Vein endothelial cell (primary cell): Measurements from ENCODE around the gene PHLDB1. TPM values are rescaled to one million over a fixed set of nuclear protein-coding genes. Genes with fewer than 3 reads are reported as not detected.

Experiments used
- small RNA-seq: library from RNA; depleted of rRNA; stranded (forward); fragments of <200 nt; gene quantifications from one replicate; pipeline ENCODE3, GENCODE V24; 2012
- total RNA-seq: library from RNA; depleted of rRNA; stranded (reverse); fragments of >200 nt; gene quantifications from 2 replicates; pipeline ENCODE4 v1.2.3, GENCODE V29; 2012

Gene PHLDB1
- 122 and 153 TPM in 2 replicates for total RNA-seq

GRCh38 chr11:118607401-118608359 is at the start of gene PHLDB1:
Gene PHLDB1, plus strand, starts transcription at chr11:118607615. Its CDS starts 6,222 bp downstream, at chr11:118613837.

DNA sequence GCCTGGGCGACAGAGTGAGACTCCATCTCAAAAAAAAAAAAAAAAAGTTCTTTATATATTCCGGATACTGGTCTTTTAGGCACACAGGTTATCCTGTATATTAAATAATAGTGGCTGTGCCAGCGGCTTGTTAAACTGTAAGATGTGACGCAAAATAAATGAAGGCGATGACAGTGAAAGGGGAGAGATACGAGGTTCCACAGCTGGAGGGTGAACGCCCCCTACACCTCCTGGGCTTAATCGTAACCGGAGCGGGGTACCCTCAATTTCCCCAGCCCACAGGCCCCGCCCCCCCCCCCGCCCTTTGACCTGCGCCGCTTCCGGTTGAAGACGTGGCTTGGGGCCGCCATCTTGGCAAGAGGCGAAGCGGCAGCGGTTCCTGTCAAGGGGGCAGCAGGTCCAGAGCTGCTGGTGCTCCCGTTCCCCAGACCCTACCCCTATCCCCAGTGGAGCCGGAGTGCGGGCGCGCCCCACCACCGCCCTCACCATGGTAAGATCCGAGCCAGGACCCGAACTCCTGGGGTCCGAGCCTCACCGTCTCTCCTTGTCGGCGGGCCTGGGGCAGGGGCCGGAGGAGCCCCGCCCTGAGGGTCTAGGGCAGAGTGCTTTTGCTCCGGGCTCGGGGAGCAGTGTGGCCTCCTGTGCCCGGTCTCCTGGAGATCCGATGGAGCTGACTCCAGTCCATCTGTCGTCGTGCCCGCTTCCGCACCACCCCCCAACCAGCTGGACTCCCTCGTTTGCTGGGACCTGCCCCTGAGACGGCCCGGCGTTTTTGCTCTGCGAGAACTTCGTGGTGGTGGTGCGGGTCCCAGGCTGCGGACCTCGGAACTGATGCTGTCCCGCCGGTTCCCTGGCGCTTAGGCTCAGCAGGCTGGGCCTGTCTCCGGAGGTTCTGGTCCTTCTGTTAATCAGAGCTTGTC is 35.1 kb upstream of the PHLDB1 start, which contains the start of gene ARCN1:
ARCN1 (plus strand) TSS at position 349 of the 920 bp plus-strand sequence; CDS start at position 488, 139 bp downstream.

DNA sequence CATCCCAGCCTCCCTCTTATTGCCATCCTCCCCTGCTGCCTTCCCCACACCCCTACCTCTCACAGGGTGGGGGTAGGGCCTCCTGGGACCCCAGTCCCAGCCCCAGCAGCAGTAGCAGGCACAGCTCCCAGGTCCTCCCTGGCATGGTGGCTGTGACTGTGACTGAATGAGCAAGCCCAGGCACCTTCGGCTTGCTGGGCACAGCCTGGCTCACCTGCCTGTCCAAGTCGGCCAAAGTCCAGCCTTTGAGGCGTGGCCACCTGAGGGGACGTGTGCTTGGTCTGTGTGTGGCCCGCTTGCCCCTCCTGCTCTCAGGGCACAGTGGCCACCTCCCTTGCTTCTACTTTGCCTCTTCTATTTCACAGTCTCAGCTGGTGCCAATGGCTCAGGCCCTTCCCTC is 72.1 kb downstream of the PHLDB1 start, which contains the start of gene TREH:
TREH (minus strand) TSS at position 168 of the 400 bp plus-strand sequence; CDS start at position 145, 23 bp downstream.

Small RNA genes within 50 kb of the gene (small RNA-seq; reads per million reads assigned to genes)
- gene RNU6-1157P (not detected), gene RNU6-376P (not detected)

Other genes with a start within 250 kb of the PHLDB1 start
- 55.9 and 60.8 TPM in 2 replicates for gene UBE4A, start 248.0 kb upstream of the PHLDB1 start, total RNA-seq
- gene ATP5MG, start 206.0 kb upstream of the PHLDB1 start, total RNA-seq, result 35.8 and 42.5 TPM in 2 replicates
- 44.1 and 56.4 TPM in 2 replicates for gene KMT2A, start 171.1 kb upstream of the PHLDB1 start, total RNA-seq
- gene TTC36, start 80.1 kb upstream of the PHLDB1 start, total RNA-seq, result 0.19 and 2.9 TPM in 2 replicates
- 20.9 and 33.6 TPM in 2 replicates for gene TMEM25, start 76.4 kb upstream of the PHLDB1 start, total RNA-seq
- 30.1 and 33.5 TPM in 2 replicates for gene IFT46, start 41.7 kb upstream of the PHLDB1 start, total RNA-seq
- 171 and 177 TPM in 2 replicates for gene ARCN1, start 35.2 kb upstream of the PHLDB1 start, total RNA-seq
- not detected in 2 replicates for gene TREH, start 72.0 kb downstream of the PHLDB1 start, total RNA-seq
- 150 and 202 TPM in 2 replicates for gene DDX6, start 183.5 kb downstream of the PHLDB1 start, total RNA-seq